H1 (cell line): ENCODE data around the gene KRT84. TPM values are rescaled to one million over a fixed set of nuclear protein-coding genes. Genes with fewer than 3 reads are reported as not detected.

Experiments
- CHD1 ChIP-seq: IDR thresholded peaks from 2 replicates; pipeline ENCODE4 v1.6.1; 2012; ENCODE audit warnings: low read depth, low read length, improper control_type of control experiment
- GTF2F1 ChIP-seq: IDR thresholded peaks from 2 replicates; pipeline ENCODE4 v1.6.1; 2012; ENCODE audit warnings: low read depth, low read length, improper control_type of control experiment, borderline replicate concordance
- NRF1 ChIP-seq: IDR thresholded peaks from 2 replicates; pipeline ENCODE4 v1.6.1; 2011; ENCODE audit warnings: mild to moderate bottlenecking, low read depth, low read length, improper control_type of control experiment
- POLR2AphosphoS5 ChIP-seq: IDR thresholded peaks from 2 replicates; pipeline ENCODE4 v1.6.1; 2011; ENCODE audit warnings: low read depth, low read length
- SUZ12 ChIP-seq: fragments of 200-600 bp; sonication (generic); IDR thresholded peaks from 2 replicates; pipeline ENCODE4 v1.6.1; 2012; ENCODE audit warnings: mild to moderate bottlenecking, inconsistent platforms, low read length, moderate library complexity, mixed read lengths
- polyA plus RNA-seq, 7 experiments: library from polyadenylated mRNA; depleted of rRNA in 3 of 7; stranded (reverse) in 5 of 7; unstranded in 2 of 7; fragments of >200 nt in 5 of 7; fragments of 200-250 nt in 2 of 7; gene quantifications; 1 replicate in 5 of 7; 2 replicates in 1 of 7; 4 replicates in 1 of 7; pipeline versions ENCODE4 v1.2.1 to v1.2.3, GENCODE V29; 2011 to 2013; ENCODE audit warnings: missing spikeins in 2 of 7, mixed read lengths in 2 of 7
- total RNA-seq: library from RNA; stranded (reverse); fragmentation: NEBNext Ultra II Directional; extraction: Animal tissue kit (Norgen Biotek cat#: 25700); gene quantifications from 2 replicates; pipeline ENCODE4 v1.2.1, GENCODE V29; 2021
- TF ChIP-seq, protein P1 (sequence below): fragments of 300-600 bp; sonication (generic); IDR thresholded peaks from 2 replicates; pipeline ENCODE4 v1.7.1; 2012; ENCODE audit warnings: low read length, moderate library complexity, mild to moderate bottlenecking, inconsistent platforms; ENCODE audit not compliant: insufficient replicate concordance

The KRT84 gene
- total and polyA plus RNA-seq, 2 of the 8 experiments (the other 6 are each of a cell fraction or from before 2014, with no cell fraction given): not detected

DNA sequence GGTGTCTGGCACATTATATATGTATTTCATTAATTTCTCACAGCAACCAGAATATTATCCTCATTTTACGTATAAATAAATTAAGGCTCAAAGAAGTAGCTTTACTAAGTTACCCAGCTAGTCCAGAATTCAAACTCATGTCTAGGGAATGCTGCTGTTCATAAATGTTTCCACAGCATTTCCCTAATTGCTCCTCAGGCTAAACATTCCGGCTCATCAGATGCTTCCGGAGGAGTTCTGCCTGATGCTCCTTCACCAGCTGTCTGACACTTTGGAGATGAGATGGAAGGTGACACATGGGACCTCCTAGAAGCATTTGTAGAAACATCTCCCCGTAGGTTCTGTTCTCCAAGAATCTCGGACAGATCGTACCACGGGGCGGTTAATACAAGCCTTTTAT, 30.3 kb downstream of the KRT84 start (continued):
- TF ChIP-seq, protein P1, sequence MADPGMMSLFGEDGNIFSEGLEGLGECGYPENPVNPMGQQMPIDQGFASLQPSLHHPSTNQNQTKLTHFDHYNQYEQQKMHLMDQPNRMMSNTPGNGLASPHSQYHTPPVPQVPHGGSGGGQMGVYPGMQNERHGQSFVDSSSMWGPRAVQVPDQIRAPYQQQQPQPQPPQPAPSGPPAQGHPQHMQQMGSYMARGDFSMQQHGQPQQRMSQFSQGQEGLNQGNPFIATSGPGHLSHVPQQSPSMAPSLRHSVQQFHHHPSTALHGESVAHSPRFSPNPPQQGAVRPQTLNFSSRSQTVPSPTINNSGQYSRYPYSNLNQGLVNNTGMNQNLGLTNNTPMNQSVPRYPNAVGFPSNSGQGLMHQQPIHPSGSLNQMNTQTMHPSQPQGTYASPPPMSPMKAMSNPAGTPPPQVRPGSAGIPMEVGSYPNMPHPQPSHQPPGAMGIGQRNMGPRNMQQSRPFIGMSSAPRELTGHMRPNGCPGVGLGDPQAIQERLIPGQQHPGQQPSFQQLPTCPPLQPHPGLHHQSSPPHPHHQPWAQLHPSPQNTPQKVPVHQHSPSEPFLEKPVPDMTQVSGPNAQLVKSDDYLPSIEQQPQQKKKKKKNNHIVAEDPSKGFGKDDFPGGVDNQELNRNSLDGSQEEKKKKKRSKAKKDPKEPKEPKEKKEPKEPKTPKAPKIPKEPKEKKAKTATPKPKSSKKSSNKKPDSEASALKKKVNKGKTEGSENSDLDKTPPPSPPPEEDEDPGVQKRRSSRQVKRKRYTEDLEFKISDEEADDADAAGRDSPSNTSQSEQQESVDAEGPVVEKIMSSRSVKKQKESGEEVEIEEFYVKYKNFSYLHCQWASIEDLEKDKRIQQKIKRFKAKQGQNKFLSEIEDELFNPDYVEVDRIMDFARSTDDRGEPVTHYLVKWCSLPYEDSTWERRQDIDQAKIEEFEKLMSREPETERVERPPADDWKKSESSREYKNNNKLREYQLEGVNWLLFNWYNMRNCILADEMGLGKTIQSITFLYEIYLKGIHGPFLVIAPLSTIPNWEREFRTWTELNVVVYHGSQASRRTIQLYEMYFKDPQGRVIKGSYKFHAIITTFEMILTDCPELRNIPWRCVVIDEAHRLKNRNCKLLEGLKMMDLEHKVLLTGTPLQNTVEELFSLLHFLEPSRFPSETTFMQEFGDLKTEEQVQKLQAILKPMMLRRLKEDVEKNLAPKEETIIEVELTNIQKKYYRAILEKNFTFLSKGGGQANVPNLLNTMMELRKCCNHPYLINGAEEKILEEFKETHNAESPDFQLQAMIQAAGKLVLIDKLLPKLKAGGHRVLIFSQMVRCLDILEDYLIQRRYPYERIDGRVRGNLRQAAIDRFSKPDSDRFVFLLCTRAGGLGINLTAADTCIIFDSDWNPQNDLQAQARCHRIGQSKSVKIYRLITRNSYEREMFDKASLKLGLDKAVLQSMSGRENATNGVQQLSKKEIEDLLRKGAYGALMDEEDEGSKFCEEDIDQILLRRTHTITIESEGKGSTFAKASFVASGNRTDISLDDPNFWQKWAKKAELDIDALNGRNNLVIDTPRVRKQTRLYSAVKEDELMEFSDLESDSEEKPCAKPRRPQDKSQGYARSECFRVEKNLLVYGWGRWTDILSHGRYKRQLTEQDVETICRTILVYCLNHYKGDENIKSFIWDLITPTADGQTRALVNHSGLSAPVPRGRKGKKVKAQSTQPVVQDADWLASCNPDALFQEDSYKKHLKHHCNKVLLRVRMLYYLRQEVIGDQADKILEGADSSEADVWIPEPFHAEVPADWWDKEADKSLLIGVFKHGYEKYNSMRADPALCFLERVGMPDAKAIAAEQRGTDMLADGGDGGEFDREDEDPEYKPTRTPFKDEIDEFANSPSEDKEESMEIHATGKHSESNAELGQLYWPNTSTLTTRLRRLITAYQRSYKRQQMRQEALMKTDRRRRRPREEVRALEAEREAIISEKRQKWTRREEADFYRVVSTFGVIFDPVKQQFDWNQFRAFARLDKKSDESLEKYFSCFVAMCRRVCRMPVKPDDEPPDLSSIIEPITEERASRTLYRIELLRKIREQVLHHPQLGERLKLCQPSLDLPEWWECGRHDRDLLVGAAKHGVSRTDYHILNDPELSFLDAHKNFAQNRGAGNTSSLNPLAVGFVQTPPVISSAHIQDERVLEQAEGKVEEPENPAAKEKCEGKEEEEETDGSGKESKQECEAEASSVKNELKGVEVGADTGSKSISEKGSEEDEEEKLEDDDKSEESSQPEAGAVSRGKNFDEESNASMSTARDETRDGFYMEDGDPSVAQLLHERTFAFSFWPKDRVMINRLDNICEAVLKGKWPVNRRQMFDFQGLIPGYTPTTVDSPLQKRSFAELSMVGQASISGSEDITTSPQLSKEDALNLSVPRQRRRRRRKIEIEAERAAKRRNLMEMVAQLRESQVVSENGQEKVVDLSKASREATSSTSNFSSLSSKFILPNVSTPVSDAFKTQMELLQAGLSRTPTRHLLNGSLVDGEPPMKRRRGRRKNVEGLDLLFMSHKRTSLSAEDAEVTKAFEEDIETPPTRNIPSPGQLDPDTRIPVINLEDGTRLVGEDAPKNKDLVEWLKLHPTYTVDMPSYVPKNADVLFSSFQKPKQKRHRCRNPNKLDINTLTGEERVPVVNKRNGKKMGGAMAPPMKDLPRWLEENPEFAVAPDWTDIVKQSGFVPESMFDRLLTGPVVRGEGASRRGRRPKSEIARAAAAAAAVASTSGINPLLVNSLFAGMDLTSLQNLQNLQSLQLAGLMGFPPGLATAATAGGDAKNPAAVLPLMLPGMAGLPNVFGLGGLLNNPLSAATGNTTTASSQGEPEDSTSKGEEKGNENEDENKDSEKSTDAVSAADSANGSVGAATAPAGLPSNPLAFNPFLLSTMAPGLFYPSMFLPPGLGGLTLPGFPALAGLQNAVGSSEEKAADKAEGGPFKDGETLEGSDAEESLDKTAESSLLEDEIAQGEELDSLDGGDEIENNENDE: no peak
- TF ChIP-seq SUZ12: no peak
- TF ChIP-seq GTF2F1: no peak
- TF ChIP-seq CHD1: no peak
- TF ChIP-seq NRF1: no peak
- TF ChIP-seq POLR2AphosphoS5: no peak
